Retinal pigment epithelial cell (primary cell): Measurements from ENCODE around the gene AKT1S1.
A peak's percentile ranks its signal among the peaks of the same experiment; 100 is the strongest.

Experiments
- DNase-seq: peaks from one replicate; pipeline ENCODE4 v3.0.0-alpha.2; 2010; ENCODE audit warnings: low read depth
- H3K4me3 ChIP-seq: 2 replicates; pipeline ENCODE4 v1.5.1; 2011; ENCODE audit warnings: mild to moderate bottlenecking, low read length, control low read depth, moderate library complexity
- TF ChIP-seq, protein P1 (sequence below): conservative IDR thresholded peaks from 2 replicates; pipeline ENCODE4 v1.5.1; 2011; ENCODE audit warnings: low read depth, low read length, control low read depth, inconsistent platforms

The AKT1S1 gene

DNA sequence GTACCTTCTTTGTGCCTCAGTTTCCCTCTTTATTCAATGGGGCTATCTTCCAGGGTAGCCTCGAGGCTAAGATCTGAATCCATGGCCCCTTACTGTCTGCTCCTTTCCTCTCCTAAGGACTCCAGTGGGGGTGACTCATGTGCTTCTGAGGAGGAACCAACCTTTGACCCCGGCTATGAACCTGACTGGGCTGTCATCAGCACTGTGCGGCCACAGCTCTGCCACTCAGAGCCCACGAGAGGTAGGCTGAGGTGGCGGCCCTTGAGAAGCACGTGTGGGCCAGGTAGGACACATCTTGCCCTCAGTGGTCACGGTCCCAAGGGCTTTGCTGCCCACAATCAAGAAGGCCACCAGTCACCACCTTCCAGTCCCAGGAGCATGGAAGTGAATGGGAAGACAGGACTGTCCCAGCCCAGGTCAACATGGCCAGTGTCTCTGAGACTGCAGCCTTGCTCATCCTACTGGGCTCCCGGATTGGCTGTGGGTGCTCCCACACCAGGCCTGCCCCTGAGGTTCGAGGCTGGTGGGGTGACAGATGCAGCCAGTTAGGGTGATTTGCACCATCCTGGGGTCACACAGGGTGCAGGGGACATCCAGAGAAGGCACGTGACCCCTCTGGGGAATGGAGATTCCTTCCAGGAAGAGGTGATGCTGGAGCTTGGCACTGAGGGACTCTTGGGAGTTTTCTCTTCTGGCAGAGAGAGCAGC, 3.2 kb upstream of the AKT1S1 start:
- H3K4me3 ChIP-seq: no peak overlapping the region
- DNase-seq: no peak
- TF ChIP-seq, protein P1, sequence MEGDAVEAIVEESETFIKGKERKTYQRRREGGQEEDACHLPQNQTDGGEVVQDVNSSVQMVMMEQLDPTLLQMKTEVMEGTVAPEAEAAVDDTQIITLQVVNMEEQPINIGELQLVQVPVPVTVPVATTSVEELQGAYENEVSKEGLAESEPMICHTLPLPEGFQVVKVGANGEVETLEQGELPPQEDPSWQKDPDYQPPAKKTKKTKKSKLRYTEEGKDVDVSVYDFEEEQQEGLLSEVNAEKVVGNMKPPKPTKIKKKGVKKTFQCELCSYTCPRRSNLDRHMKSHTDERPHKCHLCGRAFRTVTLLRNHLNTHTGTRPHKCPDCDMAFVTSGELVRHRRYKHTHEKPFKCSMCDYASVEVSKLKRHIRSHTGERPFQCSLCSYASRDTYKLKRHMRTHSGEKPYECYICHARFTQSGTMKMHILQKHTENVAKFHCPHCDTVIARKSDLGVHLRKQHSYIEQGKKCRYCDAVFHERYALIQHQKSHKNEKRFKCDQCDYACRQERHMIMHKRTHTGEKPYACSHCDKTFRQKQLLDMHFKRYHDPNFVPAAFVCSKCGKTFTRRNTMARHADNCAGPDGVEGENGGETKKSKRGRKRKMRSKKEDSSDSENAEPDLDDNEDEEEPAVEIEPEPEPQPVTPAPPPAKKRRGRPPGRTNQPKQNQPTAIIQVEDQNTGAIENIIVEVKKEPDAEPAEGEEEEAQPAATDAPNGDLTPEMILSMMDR: no peak

DNA sequence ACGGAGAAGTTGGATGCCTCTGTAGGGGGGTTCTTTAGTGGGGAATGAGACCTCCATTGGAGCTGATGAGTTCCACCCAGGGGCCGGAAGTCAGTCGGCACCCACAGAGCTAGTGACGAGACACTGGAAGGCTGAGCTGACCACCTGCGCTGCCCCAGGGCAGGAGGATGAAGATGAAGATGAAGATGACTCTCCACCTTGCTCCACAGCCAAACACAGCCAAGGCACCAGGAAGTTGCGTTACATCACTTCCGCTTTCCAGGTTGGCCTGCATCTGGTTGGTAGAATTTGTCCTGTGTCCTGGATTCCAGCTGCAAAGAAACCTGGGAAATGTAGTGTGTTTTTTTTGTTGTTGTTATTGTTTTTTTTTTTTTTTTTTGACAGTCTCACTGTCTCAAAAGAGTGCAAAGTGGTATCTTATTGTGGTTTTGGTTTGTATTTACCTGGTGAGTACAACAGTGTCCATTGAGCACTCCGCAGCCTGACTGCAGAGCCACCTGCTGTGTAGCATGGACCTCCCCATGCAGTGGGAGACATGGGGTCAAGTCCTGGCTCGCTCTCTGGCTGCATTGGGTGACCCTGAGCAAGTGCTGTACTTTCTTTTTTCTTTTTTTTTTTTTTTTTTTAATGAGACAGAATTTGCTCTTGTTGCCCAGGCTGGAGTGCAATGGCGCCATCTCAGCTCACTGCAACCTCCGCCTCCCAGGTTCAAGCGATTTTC, 2.2 kb upstream of the AKT1S1 start:
- TF ChIP-seq, protein P1: no peak
- H3K4me3 ChIP-seq: no peak overlapping the region

DNA sequence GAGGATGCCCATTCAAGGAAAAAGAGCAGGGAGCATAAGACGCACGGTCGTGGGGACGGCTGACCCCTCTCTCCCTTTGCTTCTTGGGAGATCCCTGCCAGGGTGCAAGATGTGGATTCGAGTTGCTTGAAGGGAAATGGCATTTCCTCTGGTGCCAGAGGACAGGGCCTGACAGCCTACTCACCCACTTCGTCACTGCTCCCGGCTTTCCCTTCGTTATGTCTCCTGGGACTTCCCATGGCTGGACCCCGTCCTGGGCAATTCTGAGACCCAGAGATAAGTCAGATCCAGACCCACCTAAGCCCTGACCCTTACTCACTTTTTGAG, 1.6 kb upstream of the AKT1S1 start:
- DNase-seq: no peak
- H3K4me3 ChIP-seq: peak overlapping the region; percentile 99
- TF ChIP-seq, protein P1: no peak

More for the DNA sequence above, 2.2 kb upstream of the AKT1S1 start:
- DNase-seq: no peak

DNA sequence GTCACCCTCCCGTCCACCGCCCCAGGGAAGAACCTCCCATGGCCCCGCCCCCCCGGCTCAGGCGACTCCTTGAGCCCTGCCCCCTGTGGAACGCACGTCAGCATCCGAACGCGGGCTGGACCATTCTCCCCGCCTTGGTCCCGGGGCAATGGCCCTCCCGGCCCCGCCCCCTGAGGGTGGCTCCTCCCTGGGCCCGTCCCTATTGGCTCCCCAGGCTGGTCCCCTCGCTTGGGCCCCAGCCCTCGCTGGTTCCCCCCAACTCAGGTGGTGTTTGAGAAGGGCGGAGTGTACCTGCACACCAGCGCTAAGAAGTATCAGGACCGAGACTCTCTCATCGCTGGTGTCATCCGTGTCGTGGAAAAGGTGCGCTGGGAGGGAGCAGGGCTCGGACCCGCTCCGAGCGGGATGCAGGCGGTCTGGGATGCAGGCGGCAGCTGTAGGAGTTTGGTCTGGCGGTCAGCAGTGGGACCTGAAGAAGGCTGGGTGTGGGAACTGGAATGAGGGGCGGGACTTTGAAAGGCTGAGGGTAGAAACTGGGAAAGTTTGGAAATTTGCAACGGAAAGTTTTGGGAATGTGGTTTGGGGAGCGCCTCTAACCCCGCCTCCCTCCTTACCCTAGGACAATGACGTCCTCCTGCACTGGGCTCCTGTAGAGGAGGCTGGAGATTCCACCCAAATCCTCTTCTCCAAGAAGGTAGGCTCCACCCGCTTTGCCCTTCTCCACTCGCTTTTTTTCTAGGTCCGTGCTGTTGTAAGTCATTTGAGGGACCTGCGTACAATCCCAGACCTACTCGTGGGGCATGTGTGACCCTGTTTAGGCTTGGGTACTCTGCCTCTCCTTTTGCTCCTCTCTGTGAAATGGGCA, 956 bp upstream of the AKT1S1 start:
- DNase-seq: peak; percentile 89
- TF ChIP-seq, protein P1: no peak
- peak overlapping the region; percentile 99 for H3K4me3 ChIP-seq

DNA sequence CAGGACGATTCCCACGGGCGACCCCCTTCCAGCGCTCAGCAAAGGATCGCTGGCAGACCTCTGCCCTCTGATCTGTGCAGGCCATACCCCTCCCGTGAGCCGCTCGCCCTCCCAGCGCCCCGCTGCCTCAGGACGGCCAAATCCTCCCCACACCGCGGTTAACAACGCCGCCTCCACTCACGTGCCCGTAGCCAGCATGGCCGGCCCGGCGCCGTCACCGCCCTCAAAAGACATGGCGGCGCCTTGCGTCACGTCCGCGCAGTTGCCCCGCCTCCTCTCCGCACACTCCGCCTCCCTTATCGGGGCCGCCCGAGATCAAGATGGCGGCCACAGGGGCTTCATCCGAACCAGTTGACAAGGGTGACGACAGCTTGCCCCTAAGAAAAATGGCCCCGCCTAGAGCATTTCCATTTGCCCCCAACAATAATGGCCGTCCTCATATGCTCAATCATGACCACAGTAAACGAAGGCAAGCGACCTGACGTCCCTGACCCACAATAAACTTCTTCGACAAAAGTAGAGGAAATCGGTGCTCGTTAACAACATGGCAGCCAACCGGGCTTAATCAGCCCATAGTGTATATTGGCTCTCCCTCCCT, 634 bp downstream of the AKT1S1 start:
- peak overlapping the region; percentile 99 for H3K4me3 ChIP-seq
- peak; percentile 96 for DNase-seq
- TF ChIP-seq, protein P1: no peak

DNA sequence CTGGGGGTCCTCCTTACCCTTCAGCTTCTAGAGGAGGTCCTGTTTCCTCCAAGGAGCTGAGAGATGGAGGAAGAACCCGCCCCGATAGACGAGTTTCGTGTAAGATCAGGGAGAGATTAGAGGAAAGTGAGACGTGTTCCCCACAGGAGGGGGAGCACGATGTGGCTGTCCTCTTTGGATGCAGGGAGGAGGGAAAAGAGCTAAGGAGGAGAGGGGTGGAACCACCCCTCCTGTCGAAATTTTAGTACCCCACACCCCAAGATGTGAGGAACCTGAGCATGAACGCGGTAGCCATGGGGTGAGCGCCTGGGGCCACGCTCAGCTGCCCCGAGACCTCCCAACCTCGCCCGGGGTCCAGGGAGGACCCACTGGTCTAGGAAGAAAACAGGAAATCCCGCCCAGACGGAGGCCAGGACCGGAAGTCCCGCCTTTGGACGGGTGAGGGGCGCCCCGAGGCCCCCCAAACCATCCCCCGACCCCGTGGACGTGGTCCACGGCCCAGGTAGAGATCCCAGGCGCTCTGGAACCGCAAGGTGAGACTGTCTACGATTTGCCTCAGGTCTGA, 1.2 kb downstream of the AKT1S1 start:
- no peak for DNase-seq
- TF ChIP-seq, protein P1: no peak
- peak overlapping the region; percentile 99 for H3K4me3 ChIP-seq
